Liver (tissue), 9 donors: ENCODE measurements around the gene ISM2. TPM values are rescaled to one million over a fixed set of nuclear protein-coding genes. Genes with fewer than 3 reads are reported as not detected.

Experiments used
- DNase-seq: peaks from one replicate; pipeline ENCODE4 v3.0.0-alpha.2; 2017; ENCODE audit warnings: low spot score
- H3K27ac ChIP-seq, 2 donors: one replicate each; pipeline ENCODE4 v1.7.0; 2013; ENCODE audit warnings: inconsistent platforms in 2 of 2, low read length in 2 of 2, control low read depth in 1 of 2, low read depth in 1 of 2, mild to moderate bottlenecking in 1 of 2
- H3K27me3 ChIP-seq, 4 donors: one replicate each; pipeline versions ENCODE4 v1.6.1 to v1.7.0; 2013; ENCODE audit warnings: low read length in 3 of 4, inconsistent platforms in 1 of 4, mild to moderate bottlenecking in 1 of 4, moderate library complexity in 1 of 4; ENCODE audit not compliant: control insufficient read depth in 4 of 4, insufficient read depth in 4 of 4
- H3K36me3 ChIP-seq, 4 donors: one replicate each; pipeline versions ENCODE4 v1.6.1 to v1.7.0; 2013; ENCODE audit warnings: low read length in 3 of 4, mild to moderate bottlenecking in 3 of 4, low read depth in 1 of 4, moderate library complexity in 1 of 4; ENCODE audit not compliant: control insufficient read depth in 4 of 4, insufficient read depth in 3 of 4
- H3K4me1 ChIP-seq, 4 donors: one replicate each; pipeline versions ENCODE4 v1.6.1 to v1.7.0; 2013; ENCODE audit warnings: low read length in 3 of 4, mild to moderate bottlenecking in 3 of 4, moderate library complexity in 1 of 4; ENCODE audit not compliant: control insufficient read depth in 4 of 4, insufficient read depth in 4 of 4
- H3K4me3 ChIP-seq, 3 donors: one replicate each; pipeline versions ENCODE4 v1.6.1 to v1.7.0; 2013; ENCODE audit warnings: low read length in 3 of 3, control low read depth in 1 of 3, low read depth in 1 of 3, mild to moderate bottlenecking in 1 of 3
- H3K9ac ChIP-seq, 2 donors: one replicate each; pipeline ENCODE4 v1.7.0; 2013; ENCODE audit warnings: low read length in 2 of 2, mild to moderate bottlenecking in 2 of 2, moderate library complexity in 2 of 2, control low read depth in 1 of 2, low read depth in 1 of 2
- H3K9me3 ChIP-seq, 4 donors: one replicate each; pipeline versions ENCODE4 v1.6.1 to v1.7.0; 2013; ENCODE audit warnings: low read length in 3 of 4; ENCODE audit not compliant: control insufficient read depth in 4 of 4
- ATF3 ChIP-seq: IDR thresholded peaks from 2 replicates; pipeline ENCODE4 v1.6.1; 2016; ENCODE audit warnings: antibody characterized with exemption
- CTCF ChIP-seq: fragments of 150-350 bp; IDR thresholded peaks from 2 replicates; pipeline ENCODE4 v1.5.1; 2017; ENCODE audit warnings: improper control_type of control experiment, low read depth, low read length; ENCODE audit not compliant: missing input control
- FOXA1 ChIP-seq: IDR thresholded peaks from 2 replicates; pipeline ENCODE4 v1.6.1; 2016; ENCODE audit warnings: antibody characterized with exemption
- FOXA2 ChIP-seq: IDR thresholded peaks from 2 replicates; pipeline ENCODE4 v1.6.1; 2016; ENCODE audit warnings: antibody characterized with exemption
- GABPA ChIP-seq, 2 donors: IDR thresholded peaks in 1 of 2; conservative IDR thresholded peaks in 1 of 2; 2 replicates each; pipeline ENCODE4 v1.6.1; 2016; ENCODE audit warnings: antibody characterized with exemption in 2 of 2, mild to moderate bottlenecking in 1 of 2, moderate library complexity in 1 of 2
- HNF4A ChIP-seq, 2 donors: conservative IDR thresholded peaks; 2 replicates each; pipeline ENCODE4 v1.6.1; 2016; ENCODE audit warnings: antibody characterized with exemption in 2 of 2, mild to moderate bottlenecking in 2 of 2
- HNF4G ChIP-seq: IDR thresholded peaks from 2 replicates; pipeline ENCODE4 v1.6.1; 2016; ENCODE audit warnings: antibody characterized with exemption
- JUND ChIP-seq, 2 donors: IDR thresholded peaks; 2 replicates each; pipeline ENCODE4 v1.6.1; 2016; ENCODE audit warnings: antibody characterized with exemption in 2 of 2
- RAD21 ChIP-seq, 2 donors: IDR thresholded peaks; 2 replicates each; pipeline ENCODE4 v1.6.1; 2016; ENCODE audit warnings: antibody characterized with exemption in 2 of 2, mild to moderate bottlenecking in 2 of 2
- RXRA ChIP-seq, 2 donors: IDR thresholded peaks; 2 replicates each; pipeline ENCODE4 v1.6.1; 2017 to 2018; ENCODE audit warnings: antibody characterized with exemption in 2 of 2, mild to moderate bottlenecking in 1 of 2
- SP1 ChIP-seq: IDR thresholded peaks from 2 replicates; pipeline ENCODE4 v1.6.1; 2018; ENCODE audit warnings: antibody characterized with exemption, mild to moderate bottlenecking
- TAF1 ChIP-seq: conservative IDR thresholded peaks from 2 replicates; pipeline ENCODE4 v1.6.1; 2016; ENCODE audit warnings: antibody characterized with exemption, mild to moderate bottlenecking
- YY1 ChIP-seq: IDR thresholded peaks from 2 replicates; pipeline ENCODE4 v1.6.1; 2016; ENCODE audit warnings: antibody characterized with exemption, mild to moderate bottlenecking
- WGBS: extraction: QIAGEN DNeasy Blood & Tissue Kit; methylation state at CpG from one replicate; pipeline ENCODE4 v1.1.7; 2013; 5-methylcytosine and 5-hydroxymethylcytosine counted together
- polyA plus RNA-seq, 2 donors: library from polyadenylated mRNA; stranded (reverse) in 1 of 2; unstranded in 1 of 2; fragments of 200-250 nt in 1 of 2; fragments of >200 nt in 1 of 2; fragmentation: Nextera tagmentation in 1 of 2; extraction: Ambion mirVana in 1 of 2; gene quantifications; one replicate each; pipeline versions ENCODE4 v1.2.1 to v1.2.3, GENCODE V29; 2013 to 2015
- total RNA-seq, 2 donors: library from RNA; depleted of rRNA; stranded (reverse); fragments of >200 nt; gene quantifications; one replicate each; pipeline ENCODE4 v1.2.3, GENCODE V29; 2014
- TF ChIP-seq, protein P1 (sequence below): IDR thresholded peaks from 2 replicates; pipeline ENCODE4 v1.6.1; 2016; ENCODE audit warnings: antibody characterized with exemption
- TF ChIP-seq, protein P2 (sequence below): IDR thresholded peaks from 2 replicates; pipeline ENCODE4 v1.6.1; 2016; ENCODE audit warnings: antibody characterized with exemption
- donor health status: healthy.
- donor health status: healthy.
- donor health status: healthy.
- donor health status: healthy.
- donor health status: healthy.

Gene ISM2
- total and polyA plus RNA-seq, 4 donors = not detected

DNA sequence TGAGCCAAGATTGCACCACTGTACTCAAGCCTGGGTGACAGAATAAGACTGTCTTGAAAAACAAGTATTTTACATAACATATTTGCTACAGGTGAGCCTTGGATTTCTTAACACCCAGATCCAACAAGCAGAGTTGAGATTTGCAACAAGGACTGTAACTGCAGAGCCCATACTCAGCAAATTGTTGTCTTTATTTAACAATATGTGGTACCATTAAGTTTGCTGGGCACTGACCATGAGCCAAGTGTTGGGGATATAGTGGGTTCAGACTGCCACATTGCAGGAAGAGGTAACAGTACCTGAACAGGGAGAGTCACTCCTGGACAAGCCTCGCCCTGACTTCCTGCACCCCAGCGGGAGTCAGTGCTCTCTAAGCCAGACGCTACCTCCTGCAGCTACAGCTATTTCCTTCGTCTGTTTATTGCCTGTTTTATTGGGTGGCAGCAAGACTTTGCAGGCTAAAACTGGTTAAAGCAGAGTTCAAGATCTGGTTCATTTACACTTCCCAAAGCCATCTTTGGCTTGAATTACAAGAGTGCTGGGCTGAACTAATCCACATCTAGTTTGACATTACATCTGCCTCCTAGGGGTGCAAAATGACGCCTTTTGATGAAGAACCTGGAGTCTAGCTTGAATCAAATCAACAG is 28.3 kb downstream of the ISM2 start:
- H3K9me3 ChIP-seq = no peaks in the 10 kb centered on the region
- no peaks in the 10 kb centered on the region for H3K27me3 ChIP-seq
- H3K9ac ChIP-seq = no peak overlapping the region
- peaks cover 4 to 43% (median 36%) of the 10 kb centered on the region in 4 donors for H3K36me3 ChIP-seq
- 89% methylated on average over 5 of the region's 5 CpGs for WGBS
- H3K4me3 ChIP-seq = no peak overlapping the region
- H3K4me1 ChIP-seq = no peaks in the 10 kb centered on the region
- TF ChIP-seq TAF1 (no peak), HNF4A (conservative IDR thresholded peaks at IDR 0.05) (no peak), RAD21 (IDR thresholded peaks at IDR 0.05) (no peak), SP1 (no peak)
- H3K27ac ChIP-seq = no peak overlapping the region
- no peak for DNase-seq

DNA sequence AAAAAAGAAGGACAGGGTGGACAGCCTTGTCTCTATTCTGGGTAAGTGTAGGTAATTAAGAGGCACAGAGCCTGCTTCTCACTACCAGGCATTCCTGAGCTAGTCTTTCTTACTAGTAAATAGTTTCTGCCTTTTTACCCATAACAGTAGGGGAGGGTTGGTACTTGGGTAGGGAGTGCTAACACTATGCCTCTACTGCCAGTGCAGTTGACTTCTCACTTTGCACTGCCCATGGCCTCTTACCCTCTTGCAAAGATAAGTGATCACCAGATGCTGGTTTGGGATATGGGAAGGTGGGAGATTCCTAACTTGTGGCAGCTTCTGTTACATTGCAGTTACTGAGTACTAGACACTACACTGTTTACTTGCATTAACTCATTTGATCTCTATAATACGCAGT is 29.1 kb downstream of the ISM2 start:
- TF ChIP-seq SP1 (no peak), JUND (IDR thresholded peaks at IDR 0.05) (no peak), YY1 (no peak), ATF3 (no peak), FOXA1 (no peak), FOXA2 (no peak), TAF1 (no peak), GABPA (IDR thresholded peaks at IDR 0.05 in 1 of 2, conservative IDR thresholded peaks at IDR 0.05 in 1 of 2) (no peak), HNF4A (conservative IDR thresholded peaks at IDR 0.05) (no peak), RAD21 (IDR thresholded peaks at IDR 0.05) (no peak), HNF4G (no peak), CTCF (no peak), RXRA (IDR thresholded peaks at IDR 0.05) (no peak)
- TF ChIP-seq, protein P1, sequence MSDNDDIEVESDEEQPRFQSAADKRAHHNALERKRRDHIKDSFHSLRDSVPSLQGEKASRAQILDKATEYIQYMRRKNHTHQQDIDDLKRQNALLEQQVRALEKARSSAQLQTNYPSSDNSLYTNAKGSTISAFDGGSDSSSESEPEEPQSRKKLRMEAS = no peak
- TF ChIP-seq, protein P2, sequence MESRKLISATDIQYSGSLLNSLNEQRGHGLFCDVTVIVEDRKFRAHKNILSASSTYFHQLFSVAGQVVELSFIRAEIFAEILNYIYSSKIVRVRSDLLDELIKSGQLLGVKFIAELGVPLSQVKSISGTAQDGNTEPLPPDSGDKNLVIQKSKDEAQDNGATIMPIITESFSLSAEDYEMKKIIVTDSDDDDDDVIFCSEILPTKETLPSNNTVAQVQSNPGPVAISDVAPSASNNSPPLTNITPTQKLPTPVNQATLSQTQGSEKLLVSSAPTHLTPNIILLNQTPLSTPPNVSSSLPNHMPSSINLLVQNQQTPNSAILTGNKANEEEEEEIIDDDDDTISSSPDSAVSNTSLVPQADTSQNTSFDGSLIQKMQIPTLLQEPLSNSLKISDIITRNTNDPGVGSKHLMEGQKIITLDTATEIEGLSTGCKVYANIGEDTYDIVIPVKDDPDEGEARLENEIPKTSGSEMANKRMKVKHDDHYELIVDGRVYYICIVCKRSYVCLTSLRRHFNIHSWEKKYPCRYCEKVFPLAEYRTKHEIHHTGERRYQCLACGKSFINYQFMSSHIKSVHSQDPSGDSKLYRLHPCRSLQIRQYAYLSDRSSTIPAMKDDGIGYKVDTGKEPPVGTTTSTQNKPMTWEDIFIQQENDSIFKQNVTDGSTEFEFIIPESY = no peak

More for the DNA sequence above, 29.1 kb downstream of the ISM2 start:
- H3K4me1 ChIP-seq = no peaks in the 10 kb centered on the region
- H3K36me3 ChIP-seq = peaks cover 6 to 51% (median 44%) of the 10 kb centered on the region in 4 donors
- H3K9ac ChIP-seq = no peak overlapping the region
- DNase-seq = no peak
- H3K27me3 ChIP-seq = no peaks in the 10 kb centered on the region
- no peak overlapping the region for H3K27ac ChIP-seq
- H3K4me3 ChIP-seq = no peak overlapping the region
- no peaks in the 10 kb centered on the region for H3K9me3 ChIP-seq
- WGBS = 93% methylated on average over 1 of the region's 1 CpG
